Upper lobe of left lung (tissue), 6 donors: ENCODE measurements around the gene BBS9. TPM values are rescaled to one million over a fixed set of nuclear protein-coding genes. Genes with fewer than 3 reads are reported as not detected.

ENCODE experiments used
- ATAC-seq, 2 donors: fragments of 200-7000 bp; cut with Tn5 transposase; one replicate each; pipeline ENCODE4 v1.9.1; 2022; ENCODE audit warnings: mild to moderate bottlenecking in 2 of 2, moderate library complexity in 2 of 2; ENCODE audit not compliant: low FRiP score in 2 of 2
- DNase-seq, 2 donors: peaks; one replicate each; pipeline ENCODE4 v3.0.0-alpha.2; 2019 to 2020
- H3K27ac ChIP-seq, 4 donors: fragments of 200-600 bp; sonication (generic); one replicate each; pipeline ENCODE4 v1.5.1; 2016 to 2019
- H3K27me3 ChIP-seq, 4 donors: fragments of 200-600 bp; sonication (generic); one replicate each; pipeline ENCODE4 v1.5.1; 2017 to 2019
- H3K36me3 ChIP-seq, 4 donors: fragments of 200-600 bp; sonication (generic); one replicate each; pipeline ENCODE4 v1.5.1; 2016 to 2019
- H3K4me1 ChIP-seq, 4 donors: fragments of 200-600 bp; sonication (generic); one replicate each; pipeline ENCODE4 v1.5.1; 2018 to 2019
- H3K4me3 ChIP-seq, 4 donors: fragments of 200-600 bp; sonication (generic); one replicate each; pipeline ENCODE4 v1.5.1; 2017 to 2019; ENCODE audit warnings: mild to moderate bottlenecking in 2 of 4, moderate library complexity in 1 of 4
- H3K9me3 ChIP-seq, 4 donors: fragments of 200-600 bp; sonication (generic); one replicate each; pipeline ENCODE4 v1.5.1; 2018 to 2019
- CTCF ChIP-seq, 6 experiments: fragments of 450-650 bp in 4 of 6; fragments of 200-600 bp in 2 of 6; sonication (generic) in 2 of 6; IDR thresholded peaks; one replicate each; pipeline ENCODE4 v1.5.1; 2016 to 2019; ENCODE audit warnings: antibody characterized with exemption in 6 of 6
- EP300 ChIP-seq, 4 donors: sonication (generic); formaldehyde crosslinking; IDR thresholded peaks; one replicate each; pipeline ENCODE4 v1.5.1; 2017; ENCODE audit warnings: antibody characterized with exemption in 4 of 4, control low read depth in 2 of 4
- POLR2A ChIP-seq, 4 donors: fragments of 450-650 bp; IDR thresholded peaks; one replicate each; pipeline ENCODE4 v1.5.1; 2016 to 2017; ENCODE audit warnings: antibody characterized with exemption in 4 of 4, mild to moderate bottlenecking in 2 of 4
- POLR2AphosphoS5 ChIP-seq, 2 donors: sonication (generic); formaldehyde crosslinking; IDR thresholded peaks; one replicate each; pipeline ENCODE4 v1.5.1; 2017; ENCODE audit warnings: antibody characterized with exemption in 2 of 2
- WGBS, 2 donors: methylation state at CpG; one replicate each; pipeline ENCODE4 v1.1.5; 2017 to 2018; 5-methylcytosine and 5-hydroxymethylcytosine counted together
- total RNA-seq, 6 donors: library from RNA; depleted of rRNA in 4 of 6; stranded (reverse); fragments of >200 nt in 4 of 6; gene quantifications; one replicate each; pipeline versions ENCODE4 v1.1.0 to v1.2.1, GENCODE V29; 2016 to 2021
- donor health status: DM: no; HTN: no; CAD: no; lungs with moderate emphysema.
- donor health status: DM: no; HTN: yes; CAD: no; lungs with severe emphysema.

The BBS9 gene
- total RNA-seq, 6 donors from 2014 or later, result 14.5 to 72.3 (median 20.6) TPM

GRCh38 chr7:33276729-33277128 lies 147.4 kb downstream of the BBS9 start:
- DNase-seq (no peak), ATAC-seq (no peak)
- H3K27ac ChIP-seq, result no peak overlapping the region
- peaks cover 0 to 18% (median 3%) of the 10 kb centered on the region in 4 donors for H3K36me3 ChIP-seq
- WGBS, 2 donors, result 95 to 97% methylated on average over 2 of the region's 2 CpGs
- no peaks in the 10 kb centered on the region for H3K4me1 ChIP-seq
- TF ChIP-seq CTCF (IDR thresholded peaks at IDR 0.05), result no peak
- no peak for TF ChIP-seq EP300 (IDR thresholded peaks at IDR 0.05)
- TF ChIP-seq POLR2AphosphoS5 (IDR thresholded peaks at IDR 0.05), result no peak
- no peak for TF ChIP-seq POLR2A (IDR thresholded peaks at IDR 0.05)
- no peaks in the 10 kb centered on the region for H3K27me3 ChIP-seq
- H3K9me3 ChIP-seq, result peaks cover 4 to 26% (median 18%) of the 10 kb centered on the region in 4 donors
- no peak overlapping the region for H3K4me3 ChIP-seq

GRCh38 chr7:33278095-33278494 lies 148.7 kb downstream of the BBS9 start:
- ATAC-seq (no peak), DNase-seq (no peak)
- peaks cover 4 to 26% (median 18%) of the 10 kb centered on the region in 4 donors for H3K9me3 ChIP-seq
- H3K36me3 ChIP-seq, result peaks cover 0 to 18% (median 3%) of the 10 kb centered on the region in 4 donors
- H3K4me3 ChIP-seq, result no peak overlapping the region
- no peak for TF ChIP-seq CTCF (IDR thresholded peaks at IDR 0.05)
- H3K27me3 ChIP-seq, result no peaks in the 10 kb centered on the region
- WGBS, 2 donors, result 96 to 98% methylated on average over 3 of the region's 3 CpGs
- H3K4me1 ChIP-seq, result no peaks in the 10 kb centered on the region
- no peak overlapping the region for H3K27ac ChIP-seq

GRCh38 chr7:33286501-33286900 lies 157.1 kb downstream of the BBS9 start:
- Histone ChIP-seq H3K4me3 (no peak overlapping the region), H3K9me3 (peaks cover 0 to 5% (median 0%) of the 10 kb centered on the region in 4 donors), H3K27ac (no peak overlapping the region), H3K27me3 (no peaks in the 10 kb centered on the region), H3K36me3 (no peaks in the 10 kb centered on the region), H3K4me1 (no peaks in the 10 kb centered on the region)
- no peak for DNase-seq
- no peak for TF ChIP-seq CTCF (IDR thresholded peaks at IDR 0.05)
- no peak for ATAC-seq
- WGBS, 2 donors, result 85 to 91% methylated on average over 1 of the region's 1 CpG

- DNase-seq (no peak), ATAC-seq (no peak)
- Histone ChIP-seq H3K27ac (no peak overlapping the region), H3K4me1 (no peaks in the 10 kb centered on the region), H3K9me3 (peaks cover 0 to 5% (median 0%) of the 10 kb centered on the region in 4 donors), H3K27me3 (no peaks in the 10 kb centered on the region), H3K36me3 (no peaks in the 10 kb centered on the region), H3K4me3 (no peak overlapping the region)
- TF ChIP-seq POLR2AphosphoS5 (IDR thresholded peaks at IDR 0.05) (no peak), EP300 (IDR thresholded peaks at IDR 0.05) (no peak), POLR2A (IDR thresholded peaks at IDR 0.05) (no peak), CTCF (IDR thresholded peaks at IDR 0.05) (no peak)
- 94 to 95% methylated on average over 3 of the region's 3 CpGs for WGBS, 2 donors
Measured at GRCh38 chr7:33287738-33288137, 158.4 kb downstream of the BBS9 start.

- Histone ChIP-seq H3K4me3 (no peak overlapping the region), H3K36me3 (no peaks in the 10 kb centered on the region), H3K27ac (no peak overlapping the region), H3K9me3 (peaks cover 4 to 20% (median 15%) of the 10 kb centered on the region in 4 donors), H3K27me3 (no peaks in the 10 kb centered on the region), H3K4me1 (no peaks in the 10 kb centered on the region)
- ATAC-seq, result no peak
- 95 to 98% methylated on average over 2 of the region's 2 CpGs for WGBS, 2 donors
- TF ChIP-seq CTCF (IDR thresholded peaks at IDR 0.05) (no peak), POLR2A (IDR thresholded peaks at IDR 0.05) (no peak), POLR2AphosphoS5 (IDR thresholded peaks at IDR 0.05) (no peak), EP300 (IDR thresholded peaks at IDR 0.05) (no peak)
- no peak for DNase-seq
Measured at GRCh38 chr7:33298848-33299247, 169.5 kb downstream of the BBS9 start.
